HCT116 (cell line): ENCODE measurements around the gene PRSS57. TPM values are rescaled to one million over a fixed set of nuclear protein-coding genes. Genes with fewer than 3 reads are reported as not detected.

Experiments used
- ATAC-seq: fragments of 200-7000 bp; cut with Tn5 transposase; 2 replicates; pipeline ENCODE4 v1.9.1; 2020; ENCODE audit warnings: mild to moderate bottlenecking, moderate library complexity
- BruUV-seq: library from RNA; stranded (reverse); fragments of 400-500 nt; replicated peaks from 2 replicates; lab custom pipeline; 2021; lab: Mats Ljungman, UMichigan
- CTCF ChIA-PET: fragments of 300-600 bp; sonication (Branson Sonifier 250); formaldehyde crosslinking; loops from one replicate; lab custom pipeline; 2021; ENCODE audit warnings: antibody characterized with exemption; lab: Charles Lee
- POLR2A ChIA-PET: fragments of 300-600, 350-600 bp; sonication (Branson Sonifier 250); formaldehyde crosslinking; loops from one replicate; lab custom pipeline; 2021; ENCODE audit warnings: antibody characterized with exemption; lab: Charles Lee
- RAD21 ChIA-PET, 2 experiments: fragments of 300-600 bp; sonication (Branson Sonifier 250); formaldehyde crosslinking; loops; one replicate each; lab custom pipeline; 2023; ENCODE audit warnings: low total read pairs in 2 of 2; ENCODE audit not compliant: uncharacterized antibody in 2 of 2, unreplicated experiment in 2 of 2, low non-redundant PET in 1 of 2; lab: Charles Lee
- DNase-seq: peaks from one replicate; pipeline ENCODE4 v3.0.0-alpha.2; 2010; ENCODE audit warnings: low read depth, low spot score
- H2AFZ ChIP-seq: fragments of 200-600 bp; shearing (Covaris generic), sonication (generic); 2 replicates; pipeline ENCODE4 v1.6.1; 2017; ENCODE audit warnings: low read depth, mixed run types, mixed read lengths, antibody characterized with exemption, low read length; ENCODE audit not compliant: poor library complexity, severe bottlenecking
- H3K27ac ChIP-seq: 2 replicates; pipeline ENCODE4 v1.5.1; 2012; ENCODE audit warnings: low read depth, low read length
- H3K27me3 ChIP-seq: fragments of 200-600 bp; sonication (generic); 2 replicates; pipeline ENCODE4 v1.6.1; 2016; ENCODE audit warnings: mixed run types, low read length, mixed read lengths; ENCODE audit not compliant: insufficient read depth
- H3K36me3 ChIP-seq, 2 experiments: fragments of 200-500 bp in 1 of 2; fragments of 200-600 bp in 1 of 2; sonication (Bioruptor generic) in 1 of 2; sonication (generic) in 1 of 2; 2 replicates each; pipeline versions ENCODE4 v1.5.1 to v1.6.1; 2014 to 2016; ENCODE audit warnings: low read length in 2 of 2, inconsistent platforms in 1 of 2, mixed read lengths in 1 of 2, mixed run types in 1 of 2; ENCODE audit not compliant: insufficient read depth in 2 of 2, control insufficient read depth in 1 of 2
- H3K4me1 ChIP-seq, 2 experiments: fragments of 200-600 bp in 1 of 2; sonication (generic) in 1 of 2; 2 replicates each; pipeline versions ENCODE4 v1.5.1 to v1.6.1; 2012 to 2017; ENCODE audit warnings: low read length in 2 of 2, inconsistent platforms in 1 of 2, mild to moderate bottlenecking in 1 of 2, mixed read lengths in 1 of 2, mixed run types in 1 of 2, moderate library complexity in 1 of 2; ENCODE audit not compliant: insufficient read depth in 2 of 2, control insufficient read depth in 1 of 2
- H3K4me2 ChIP-seq: fragments of 200-600 bp; sonication (generic); 2 replicates; pipeline ENCODE4 v1.6.1; 2017; ENCODE audit warnings: mixed run types, low read length, mixed read lengths
- H3K4me3 ChIP-seq, 2 experiments: fragments of 200-600 bp in 1 of 2; sonication (generic) in 1 of 2; replicated peaks in 1 of 2; 2 replicates each; pipeline ENCODE4 v1.5.1; 2011 to 2016; ENCODE audit warnings: low read length in 2 of 2, control low read depth in 1 of 2, low read depth in 1 of 2, mild to moderate bottlenecking in 1 of 2, mixed read lengths in 1 of 2, mixed run types in 1 of 2
- H3K79me2 ChIP-seq: fragments of 200-600 bp; sonication (generic); 2 replicates; pipeline ENCODE4 v1.6.1; 2017; ENCODE audit warnings: mild to moderate bottlenecking, mixed run types, low read length, moderate library complexity, mixed read lengths; ENCODE audit not compliant: insufficient read depth
- H3K9ac ChIP-seq: fragments of 200-600 bp; sonication (generic); 2 replicates; pipeline ENCODE4 v1.6.1; 2016; ENCODE audit warnings: low read length, mixed read lengths
- H3K9me2 ChIP-seq: fragments of 200-600 bp; sonication (generic), shearing (Covaris generic); 2 replicates; pipeline ENCODE4 v1.6.1; 2017; ENCODE audit warnings: mixed run types, mild to moderate bottlenecking, moderate library complexity; ENCODE audit not compliant: insufficient read depth
- H3K9me3 ChIP-seq, 2 experiments: fragments of 200-500 bp in 1 of 2; fragments of 200-600 bp in 1 of 2; sonication (Bioruptor generic) in 1 of 2; sonication (generic) in 1 of 2; 2 replicates each; pipeline ENCODE4 v1.6.1; 2014 to 2017; ENCODE audit warnings: low read length in 2 of 2, mixed read lengths in 2 of 2, inconsistent platforms in 1 of 2, low read depth in 1 of 2, mild to moderate bottlenecking in 1 of 2, mixed run types in 1 of 2, moderate library complexity in 1 of 2; ENCODE audit not compliant: control insufficient read depth in 1 of 2, insufficient read depth in 1 of 2
- H4K20me1 ChIP-seq: fragments of 200-600 bp; sonication (generic), shearing (Covaris generic); 2 replicates; pipeline ENCODE4 v1.6.1; 2017; ENCODE audit warnings: mixed run types, mild to moderate bottlenecking, moderate library complexity; ENCODE audit not compliant: insufficient read depth
- CBX3 ChIP-seq: IDR thresholded peaks from 2 replicates; pipeline ENCODE4 v1.6.1; 2012; ENCODE audit warnings: low read depth
- CEBPB ChIP-seq: IDR thresholded peaks from 2 replicates; pipeline ENCODE4 v1.6.1; 2012; ENCODE audit warnings: low read depth
- EGR1 ChIP-seq: IDR thresholded peaks from 2 replicates; pipeline ENCODE4 v1.6.1; 2012; ENCODE audit warnings: low read depth
- ELF1 ChIP-seq: IDR thresholded peaks from 2 replicates; pipeline ENCODE4 v1.6.1; 2012; ENCODE audit warnings: low read depth, borderline replicate concordance
- EZH2 ChIP-seq: fragments of 200-600 bp; sonication (generic); IDR thresholded peaks from 2 replicates; pipeline ENCODE4 v1.6.1; 2017; ENCODE audit warnings: antibody characterized with exemption, mixed run types
- EZH2phosphoT487 ChIP-seq: fragments of 200-600 bp; IDR thresholded peaks from 2 replicates; pipeline ENCODE4 v1.6.1; 2018; ENCODE audit warnings: antibody characterized with exemption, borderline replicate concordance
- FOSL1 ChIP-seq: IDR thresholded peaks from 2 replicates; pipeline ENCODE4 v1.6.1; 2012; ENCODE audit warnings: low read depth
- POLR2A ChIP-seq: IDR thresholded peaks from 2 replicates; pipeline ENCODE4 v1.7.0; 2011; ENCODE audit warnings: borderline replicate concordance; ENCODE audit not compliant: insufficient read depth, insufficient read length; ENCODE audit errors: extremely low read depth
- POLR2AphosphoS5 ChIP-seq: IDR thresholded peaks from 2 replicates; pipeline ENCODE4 v1.6.1; 2011; ENCODE audit warnings: mild to moderate bottlenecking, low read depth, low read length, moderate library complexity
- RAD21 ChIP-seq: IDR thresholded peaks from 2 replicates; pipeline ENCODE4 v1.6.1; 2012; ENCODE audit warnings: low read depth, mild to moderate bottlenecking
- SIN3A ChIP-seq: IDR thresholded peaks from 2 replicates; pipeline ENCODE4 v1.6.1; 2012; ENCODE audit warnings: low read depth
- SRF ChIP-seq: IDR thresholded peaks from 2 replicates; pipeline ENCODE4 v1.6.1; 2012; ENCODE audit warnings: low read depth
- TCF7L2 ChIP-seq: IDR thresholded peaks from 2 replicates; pipeline ENCODE4 v1.7.0; 2011; ENCODE audit warnings: borderline replicate concordance, inconsistent platforms; ENCODE audit not compliant: insufficient read depth, insufficient read length; ENCODE audit errors: extremely low read depth
- YY1 ChIP-seq: IDR thresholded peaks from 2 replicates; pipeline ENCODE4 v1.6.1; 2011; ENCODE audit warnings: low read length, low read depth, moderate library complexity, mild to moderate bottlenecking; ENCODE audit not compliant: insufficient replicate concordance; ENCODE audit errors: extremely low read depth
- ZFX ChIP-seq: fragments of 450-650 bp; IDR thresholded peaks from 2 replicates; pipeline ENCODE4 v1.6.1; 2017
- ZNF274 ChIP-seq: fragments of 200-500 bp; sonication (Bioruptor generic); IDR thresholded peaks from 2 replicates; pipeline ENCODE4 v1.6.1; 2014; ENCODE audit warnings: mild to moderate bottlenecking, low read depth, low read length, inconsistent platforms
- intact Hi-C: fragments of 100-400 bp; cut with micrococcal nuclease; formaldehyde crosslinking; loops from 2 replicates; pipeline ENCODE4 v1.10.0; 2022
- total RNA-seq: library from RNA; stranded (reverse); gene quantifications from one replicate; pipeline ENCODE4 v1.2.1, GENCODE V29; 2021; ENCODE audit not compliant: unreplicated experiment
- TF ChIP-seq, protein P1 (sequence below): IDR thresholded peaks from 2 replicates; pipeline ENCODE4 v1.6.1; 2012; ENCODE audit warnings: low read depth
- TF ChIP-seq, protein P2 (sequence below): IDR thresholded peaks from 2 replicates; pipeline ENCODE4 v1.6.1; 2011; ENCODE audit warnings: mild to moderate bottlenecking, low read length, moderate library complexity; ENCODE audit not compliant: insufficient replicate concordance; ENCODE audit errors: extremely low read depth
- TF ChIP-seq, protein P3 (sequence below): IDR thresholded peaks from 2 replicates; pipeline ENCODE4 v1.6.1; 2012
- TF ChIP-seq, protein P4 (sequence below): IDR thresholded peaks from 2 replicates; pipeline ENCODE4 v1.6.1; 2012

PRSS57 gene
- total RNA-seq, 1 experiment from 2014 or later, result not detected

- Histone ChIP-seq H3K9me3 (no peaks in the 10 kb centered on the region), H3K4me2 (peak within 1 kb of the TSS; percentile 85), H2AFZ (peak within 1 kb of the TSS; percentile 88), H3K27me3 (no peaks in the 10 kb centered on the region), H3K4me3 (peak within 1 kb of the TSS; percentile 45 to 64), H3K4me1 (peaks cover 16 to 31% of the 10 kb centered on the region in 2 experiments), H3K27ac (peak within 1 kb of the TSS; percentile 67; the same call in 1 of the 2 replicates), H3K9ac (peak within 1 kb of the TSS; percentile 59), H3K9me2 (no peaks in the 10 kb centered on the region), H3K36me3 (no peaks in the 10 kb centered on the region), H3K79me2 (no peaks in the 10 kb centered on the region), H4K20me1 (no peaks in the 10 kb centered on the region)
- intact Hi-C loops, result no loop called here
- no peak for DNase-seq
- ATAC-seq, result peak; percentile 52
- ChIA-PET POLR2A (interaction anchor here (0.6 to 1.5 kb wide), 3 partner anchors 9 to 28 kb away, joined by 3 to 5 read pairs (median 3); no protein-coding TSS in a partner anchor), RAD21 (no interaction called here), CTCF (interaction anchor here (1.1 kb wide), 1 partner anchor 26 kb away, joined by 3 read pairs; no protein-coding TSS in a partner anchor)
- BruUV-seq, result no TSS peak
- TF ChIP-seq ZFX (no peak; the same call in 1 of the 2 replicates), YY1 (no peak), EZH2phosphoT487 (no peak), TCF7L2 (no peak), ELF1 (no peak), FOSL1 (no peak), POLR2AphosphoS5 (no peak), EZH2 (no peak), SIN3A (no peak), CEBPB (no peak), EGR1 (no peak), CBX3 (no peak), ZNF274 (no peak), SRF (no peak), RAD21 (no peak), POLR2A (no peak)
- TF ChIP-seq, protein P1, sequence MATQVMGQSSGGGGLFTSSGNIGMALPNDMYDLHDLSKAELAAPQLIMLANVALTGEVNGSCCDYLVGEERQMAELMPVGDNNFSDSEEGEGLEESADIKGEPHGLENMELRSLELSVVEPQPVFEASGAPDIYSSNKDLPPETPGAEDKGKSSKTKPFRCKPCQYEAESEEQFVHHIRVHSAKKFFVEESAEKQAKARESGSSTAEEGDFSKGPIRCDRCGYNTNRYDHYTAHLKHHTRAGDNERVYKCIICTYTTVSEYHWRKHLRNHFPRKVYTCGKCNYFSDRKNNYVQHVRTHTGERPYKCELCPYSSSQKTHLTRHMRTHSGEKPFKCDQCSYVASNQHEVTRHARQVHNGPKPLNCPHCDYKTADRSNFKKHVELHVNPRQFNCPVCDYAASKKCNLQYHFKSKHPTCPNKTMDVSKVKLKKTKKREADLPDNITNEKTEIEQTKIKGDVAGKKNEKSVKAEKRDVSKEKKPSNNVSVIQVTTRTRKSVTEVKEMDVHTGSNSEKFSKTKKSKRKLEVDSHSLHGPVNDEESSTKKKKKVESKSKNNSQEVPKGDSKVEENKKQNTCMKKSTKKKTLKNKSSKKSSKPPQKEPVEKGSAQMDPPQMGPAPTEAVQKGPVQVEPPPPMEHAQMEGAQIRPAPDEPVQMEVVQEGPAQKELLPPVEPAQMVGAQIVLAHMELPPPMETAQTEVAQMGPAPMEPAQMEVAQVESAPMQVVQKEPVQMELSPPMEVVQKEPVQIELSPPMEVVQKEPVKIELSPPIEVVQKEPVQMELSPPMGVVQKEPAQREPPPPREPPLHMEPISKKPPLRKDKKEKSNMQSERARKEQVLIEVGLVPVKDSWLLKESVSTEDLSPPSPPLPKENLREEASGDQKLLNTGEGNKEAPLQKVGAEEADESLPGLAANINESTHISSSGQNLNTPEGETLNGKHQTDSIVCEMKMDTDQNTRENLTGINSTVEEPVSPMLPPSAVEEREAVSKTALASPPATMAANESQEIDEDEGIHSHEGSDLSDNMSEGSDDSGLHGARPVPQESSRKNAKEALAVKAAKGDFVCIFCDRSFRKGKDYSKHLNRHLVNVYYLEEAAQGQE, result no peak
- TF ChIP-seq, protein P2, sequence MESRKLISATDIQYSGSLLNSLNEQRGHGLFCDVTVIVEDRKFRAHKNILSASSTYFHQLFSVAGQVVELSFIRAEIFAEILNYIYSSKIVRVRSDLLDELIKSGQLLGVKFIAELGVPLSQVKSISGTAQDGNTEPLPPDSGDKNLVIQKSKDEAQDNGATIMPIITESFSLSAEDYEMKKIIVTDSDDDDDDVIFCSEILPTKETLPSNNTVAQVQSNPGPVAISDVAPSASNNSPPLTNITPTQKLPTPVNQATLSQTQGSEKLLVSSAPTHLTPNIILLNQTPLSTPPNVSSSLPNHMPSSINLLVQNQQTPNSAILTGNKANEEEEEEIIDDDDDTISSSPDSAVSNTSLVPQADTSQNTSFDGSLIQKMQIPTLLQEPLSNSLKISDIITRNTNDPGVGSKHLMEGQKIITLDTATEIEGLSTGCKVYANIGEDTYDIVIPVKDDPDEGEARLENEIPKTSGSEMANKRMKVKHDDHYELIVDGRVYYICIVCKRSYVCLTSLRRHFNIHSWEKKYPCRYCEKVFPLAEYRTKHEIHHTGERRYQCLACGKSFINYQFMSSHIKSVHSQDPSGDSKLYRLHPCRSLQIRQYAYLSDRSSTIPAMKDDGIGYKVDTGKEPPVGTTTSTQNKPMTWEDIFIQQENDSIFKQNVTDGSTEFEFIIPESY, result no peak
- TF ChIP-seq, protein P3, sequence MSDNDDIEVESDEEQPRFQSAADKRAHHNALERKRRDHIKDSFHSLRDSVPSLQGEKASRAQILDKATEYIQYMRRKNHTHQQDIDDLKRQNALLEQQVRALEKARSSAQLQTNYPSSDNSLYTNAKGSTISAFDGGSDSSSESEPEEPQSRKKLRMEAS, result no peak
- TF ChIP-seq, protein P4, sequence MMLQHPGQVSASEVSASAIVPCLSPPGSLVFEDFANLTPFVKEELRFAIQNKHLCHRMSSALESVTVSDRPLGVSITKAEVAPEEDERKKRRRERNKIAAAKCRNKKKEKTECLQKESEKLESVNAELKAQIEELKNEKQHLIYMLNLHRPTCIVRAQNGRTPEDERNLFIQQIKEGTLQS, result no peak
Observed at GRCh38 chr19:708154-709143, 13.2 kb upstream of the PRSS57 start, which contains the start of gene PALM. PALM (plus strand) TSS chr19:708935; CDS start chr19:709147, 212 bp downstream.
